ENCODE data around the gene GSS. TPM values are rescaled to one million over a fixed set of nuclear protein-coding genes. Genes with fewer than 3 reads are reported as not detected.

Gene GSS
- total RNA-seq, 4 donors from 2014 or later, result 58.0 to 95.6 (median 84.6) TPM

- peak in 1 of 3 donors; percentile 61 for DNase-seq
- H3K36me3 ChIP-seq, result peaks cover 0 to 29% (median 2%) of the 10 kb centered on the region in 3 donors
- no peaks in the 10 kb centered on the region for H3K27me3 ChIP-seq
- H3K4me3 ChIP-seq, result no peak overlapping the region
- peaks cover 0 to 14% (median 2%) of the 10 kb centered on the region in 4 donors for H3K4me1 ChIP-seq
- H3K9me3 ChIP-seq, result no peaks in the 10 kb centered on the region
- peak overlapping the region in 3 of 4 donors; percentile 38 to 79 (median 61) for H3K27ac ChIP-seq
- TF ChIP-seq POLR2A (IDR thresholded peaks at IDR 0.05), result no peak
- TF ChIP-seq, protein P1, sequence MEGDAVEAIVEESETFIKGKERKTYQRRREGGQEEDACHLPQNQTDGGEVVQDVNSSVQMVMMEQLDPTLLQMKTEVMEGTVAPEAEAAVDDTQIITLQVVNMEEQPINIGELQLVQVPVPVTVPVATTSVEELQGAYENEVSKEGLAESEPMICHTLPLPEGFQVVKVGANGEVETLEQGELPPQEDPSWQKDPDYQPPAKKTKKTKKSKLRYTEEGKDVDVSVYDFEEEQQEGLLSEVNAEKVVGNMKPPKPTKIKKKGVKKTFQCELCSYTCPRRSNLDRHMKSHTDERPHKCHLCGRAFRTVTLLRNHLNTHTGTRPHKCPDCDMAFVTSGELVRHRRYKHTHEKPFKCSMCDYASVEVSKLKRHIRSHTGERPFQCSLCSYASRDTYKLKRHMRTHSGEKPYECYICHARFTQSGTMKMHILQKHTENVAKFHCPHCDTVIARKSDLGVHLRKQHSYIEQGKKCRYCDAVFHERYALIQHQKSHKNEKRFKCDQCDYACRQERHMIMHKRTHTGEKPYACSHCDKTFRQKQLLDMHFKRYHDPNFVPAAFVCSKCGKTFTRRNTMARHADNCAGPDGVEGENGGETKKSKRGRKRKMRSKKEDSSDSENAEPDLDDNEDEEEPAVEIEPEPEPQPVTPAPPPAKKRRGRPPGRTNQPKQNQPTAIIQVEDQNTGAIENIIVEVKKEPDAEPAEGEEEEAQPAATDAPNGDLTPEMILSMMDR (IDR thresholded peaks at IDR 0.05), result no peak
Measured at GRCh38 chr20:34880215-34880850, 75.3 kb downstream of the GSS start.

Small RNAs within 50 kb of the gene (small RNA-seq; reads per million reads assigned to genes)
- 0 to 0.13 reads per million in 2 donors for gene MIR499A

Other genes with a start within 250 kb of the GSS start
- gene NCOA6, start 130.2 kb downstream of the GSS start, total RNA-seq, result 10 to 100 TPM; 33.8 to 58.4 (median 49.5) TPM
- gene GGT7, start 83.0 kb downstream of the GSS start, total RNA-seq, result 10 to 100 TPM; 22.3 to 40.6 (median 31.8) TPM
- 100 to 1,000 TPM; 158 to 473 (median 267) TPM for gene ACSS2, start 79.2 kb downstream of the GSS start, total RNA-seq
- gene MYH7B, start 62 bp upstream of the GSS start, total RNA-seq, result 1 to 10 TPM in 3 of 4 donors, under 1 TPM in 1; 0.40 to 2.0 (median 1.4) TPM
- gene TRPC4AP, start 137.0 kb upstream of the GSS start, total RNA-seq, result 100 to 1,000 TPM in 1 of 4 donors, 10 to 100 TPM in 3; 62.7 to 101 (median 80.8) TPM
- gene EDEM2, start 191.5 kb upstream of the GSS start, total RNA-seq, result 10 to 100 TPM; 18.2 to 38.3 (median 33.8) TPM
- gene PROCR, start 216.3 kb upstream of the GSS start, total RNA-seq, result 10 to 100 TPM; 14.2 to 51.2 (median 25.8) TPM

All from Peyer's patch (tissue), 4 donors.